Umbilical cord (tissue), 2 donors: ENCODE results near the gene CALM1. TPM values are rescaled to one million over a fixed set of nuclear protein-coding genes. Genes with fewer than 3 reads are reported as not detected.
A peak's percentile ranks its signal among the peaks of the same experiment; 100 is the strongest.

Experiments
- DNase-seq: peaks from one replicate; pipeline ENCODE4 v3.0.0-alpha.2; 2015; ENCODE audit warnings: low spot score
- total RNA-seq: library from RNA; depleted of rRNA; stranded (reverse); fragments of >200 nt; gene quantifications from one replicate; pipeline ENCODE4 v1.2.3, GENCODE V29; 2014; ENCODE audit warnings: low replicate concordance; ENCODE audit not compliant: insufficient read depth

CALM1 gene
- total RNA-seq, 1 donor from 2014 or later: 202 TPM

DNA sequence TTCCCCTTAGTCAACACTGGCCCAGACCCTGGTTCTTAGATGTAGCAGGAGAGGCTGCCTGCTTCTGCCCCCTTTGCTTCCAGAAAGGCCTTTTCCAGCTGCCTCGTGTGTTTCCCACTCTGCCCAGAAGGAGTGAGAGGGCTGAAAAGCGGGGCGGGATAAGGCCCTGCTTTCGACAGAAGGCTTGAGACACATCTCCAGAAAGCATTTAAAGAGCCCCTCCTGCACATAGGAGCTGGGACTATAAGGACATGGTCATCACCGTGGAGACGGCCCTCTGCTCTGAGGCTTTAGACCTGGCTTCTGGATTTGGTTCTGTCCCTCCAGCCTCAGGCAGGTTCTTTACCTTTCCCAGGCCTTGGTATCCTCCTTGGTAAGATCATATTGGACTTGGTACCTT is 11.9 kb downstream of the CALM1 start:
- no peak for DNase-seq

GRCh38 chr14:90409209-90409730 is 12.4 kb downstream of the CALM1 start:
- peak; percentile 96 for DNase-seq

DNA sequence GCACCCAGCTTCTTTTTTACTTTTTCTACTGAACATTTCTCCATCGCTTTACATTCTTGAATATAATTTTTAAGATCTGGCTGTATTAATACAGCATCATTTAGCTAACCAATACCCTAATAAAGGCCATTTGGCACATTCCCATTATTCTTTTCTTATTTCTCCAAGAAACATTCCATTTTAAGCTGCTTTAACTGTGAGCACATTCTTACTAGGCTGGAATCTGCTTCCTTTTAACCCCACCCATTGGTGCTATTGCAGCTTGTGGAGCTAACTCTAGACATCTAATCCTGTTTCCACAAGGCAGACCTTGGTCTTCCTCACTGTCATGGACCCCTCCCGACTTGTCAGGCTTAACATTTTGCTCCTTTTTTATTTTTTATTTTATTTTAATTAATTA is 15.2 kb downstream of the CALM1 start:
- no peak for DNase-seq

- no peak for DNase-seq
Observed at GRCh38 chr14:90416720-90417119, 19.9 kb downstream of the CALM1 start.

DNA sequence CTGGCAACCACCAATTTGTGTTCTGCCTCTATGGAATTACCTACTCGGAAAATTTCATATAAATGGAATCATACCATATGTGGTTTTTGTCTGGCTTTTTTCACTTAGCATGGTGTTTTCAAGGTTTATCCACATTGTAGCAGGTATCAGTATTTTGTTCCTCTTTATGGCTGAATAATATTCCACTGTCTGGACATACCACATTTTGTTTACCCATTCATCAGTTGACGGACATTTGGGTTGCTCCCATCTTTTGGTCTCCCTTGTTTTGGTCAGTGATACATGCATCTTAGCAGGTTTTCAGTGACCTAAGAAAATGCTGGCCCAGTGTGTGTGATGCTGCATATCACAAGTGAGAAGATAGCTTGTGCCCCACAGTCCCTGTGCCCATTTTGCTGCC is 21.2 kb downstream of the CALM1 start:
- DNase-seq: no peak

DNA sequence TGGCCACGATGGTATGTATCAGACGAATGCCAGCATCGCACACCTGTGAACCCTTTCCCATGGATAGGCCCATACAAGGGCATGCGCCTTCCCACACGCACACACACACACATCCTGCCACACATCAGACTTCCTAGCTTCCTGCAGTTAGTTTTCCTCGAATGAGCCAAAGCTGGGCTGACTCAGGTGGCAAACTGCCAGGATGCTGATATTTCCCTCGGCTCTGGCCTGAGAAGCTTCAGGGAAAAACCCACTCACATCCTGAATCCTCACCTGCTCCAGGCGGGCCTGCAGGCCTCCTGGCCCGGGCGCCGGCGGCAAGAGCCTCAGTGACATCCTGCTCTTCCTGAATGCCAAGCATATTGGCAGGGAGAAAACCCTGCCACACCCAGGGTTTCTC is 22.4 kb downstream of the CALM1 start:
- DNase-seq: peak; percentile 96

DNA sequence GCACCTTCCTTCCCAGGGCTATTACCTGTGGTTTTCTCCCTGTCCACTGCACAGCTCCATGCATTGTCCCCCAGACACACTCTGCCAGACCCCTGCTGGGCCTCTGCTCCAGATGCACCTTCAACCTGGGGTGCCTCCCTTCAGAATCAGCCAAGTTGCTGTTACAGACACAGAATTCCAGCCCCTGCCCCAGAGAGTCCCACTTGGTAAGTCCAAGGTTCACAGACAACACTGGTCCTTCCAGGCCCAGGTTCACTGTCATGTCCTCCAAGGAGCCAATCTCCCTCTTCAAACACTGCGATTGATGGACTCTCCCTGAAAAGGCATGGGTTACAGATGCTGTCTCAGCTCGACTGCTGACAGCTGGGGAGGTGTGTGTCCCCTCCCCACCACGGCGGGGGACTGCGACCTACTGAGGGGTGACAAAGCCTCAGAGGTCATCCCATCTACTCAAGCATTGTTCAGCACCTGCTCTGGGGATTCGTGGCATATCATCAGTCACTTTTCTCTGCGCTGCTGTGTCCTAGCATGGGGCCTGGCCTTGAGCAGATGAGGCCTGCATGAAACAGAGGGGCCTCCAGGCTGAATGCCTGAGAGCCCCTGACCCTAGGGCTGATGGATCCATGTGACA is 24.3 kb downstream of the CALM1 start:
- DNase-seq: no peak

DNA sequence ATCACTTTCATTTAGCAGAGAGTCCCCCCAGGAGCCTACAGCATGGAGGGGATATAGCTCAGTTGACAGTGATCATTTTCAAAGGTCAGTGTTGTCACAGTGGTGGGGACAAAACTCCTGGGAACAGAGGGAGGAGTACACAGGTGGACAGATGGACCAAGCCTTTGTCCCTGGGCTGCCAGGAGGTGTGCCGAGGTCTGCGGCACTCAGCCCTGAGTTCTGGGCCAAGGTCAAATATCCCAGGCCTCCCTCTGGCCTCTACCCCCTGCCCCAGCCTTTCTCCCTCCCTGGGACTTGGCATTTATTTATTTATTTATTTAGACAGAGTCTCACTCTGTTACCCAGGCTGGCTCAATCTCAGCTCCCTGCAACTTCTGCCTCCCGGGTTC is 24.8 kb downstream of the CALM1 start:
- no peak for DNase-seq

- DNase-seq: no peak
Observed at GRCh38 chr14:90423166-90423565, 26.3 kb downstream of the CALM1 start.

DNA sequence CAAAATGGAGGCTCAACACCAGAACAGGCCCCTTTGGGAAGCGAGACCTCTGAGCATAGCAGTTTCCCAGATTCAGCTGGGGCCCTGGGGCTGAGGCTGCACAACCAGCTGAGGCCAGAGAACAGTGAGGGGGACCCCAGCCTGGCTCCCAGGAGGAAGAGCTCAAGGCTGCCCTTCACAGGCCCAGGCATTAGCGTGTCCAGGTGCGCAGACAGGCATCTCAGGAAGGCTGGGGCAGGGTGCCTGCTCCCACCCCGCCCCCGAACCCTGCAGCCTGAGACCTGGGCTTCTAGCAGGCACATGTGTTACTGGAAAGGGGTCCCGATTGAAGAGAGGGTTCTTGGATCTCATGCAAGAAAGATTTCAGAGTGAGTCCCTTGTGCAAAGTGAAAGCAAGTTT is 27.2 kb downstream of the CALM1 start:
- DNase-seq: no peak

GRCh38 chr14:90424686-90425372 is 28.0 kb downstream of the CALM1 start:
- DNase-seq: peak; percentile 83

- no peak for DNase-seq
Observed at GRCh38 chr14:90425373-90425879, 28.6 kb downstream of the CALM1 start.

GRCh38 chr14:90426031-90426540 is 29.3 kb downstream of the CALM1 start:
- DNase-seq: no peak

GRCh38 chr14:90426663-90427062 is 29.8 kb downstream of the CALM1 start:
- peak; percentile 38 for DNase-seq

DNA sequence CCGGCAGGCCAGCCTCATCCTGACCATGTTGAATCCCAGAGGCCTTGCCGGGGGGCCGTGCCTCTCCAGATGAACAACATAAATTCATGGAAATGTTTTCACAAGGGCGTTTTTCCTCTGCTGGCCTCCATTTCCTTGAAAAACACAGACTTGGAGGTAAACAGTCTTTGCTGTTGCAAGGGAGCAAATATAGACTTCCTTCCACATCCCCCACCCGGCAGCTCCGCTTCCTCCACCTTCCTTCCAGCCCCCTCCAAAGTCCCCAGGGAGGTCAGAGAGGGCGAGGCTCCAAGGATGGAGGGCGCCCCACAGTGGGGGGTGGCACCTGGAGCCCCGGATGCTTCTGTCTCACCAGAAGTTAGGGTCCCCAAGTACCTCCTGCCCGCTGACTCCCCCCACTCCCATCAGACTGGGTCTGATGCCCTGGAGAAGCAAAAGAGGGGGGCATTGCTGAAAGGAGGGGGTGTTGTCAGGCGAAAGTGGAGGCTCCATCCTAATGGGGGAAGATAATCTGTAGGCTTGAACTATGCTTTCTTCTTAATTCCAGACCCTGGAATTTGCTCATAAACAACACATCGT is 31.1 kb downstream of the CALM1 start:
- no peak for DNase-seq

GRCh38 chr14:90428676-90429075 is 31.8 kb downstream of the CALM1 start:
- DNase-seq: no peak

DNA sequence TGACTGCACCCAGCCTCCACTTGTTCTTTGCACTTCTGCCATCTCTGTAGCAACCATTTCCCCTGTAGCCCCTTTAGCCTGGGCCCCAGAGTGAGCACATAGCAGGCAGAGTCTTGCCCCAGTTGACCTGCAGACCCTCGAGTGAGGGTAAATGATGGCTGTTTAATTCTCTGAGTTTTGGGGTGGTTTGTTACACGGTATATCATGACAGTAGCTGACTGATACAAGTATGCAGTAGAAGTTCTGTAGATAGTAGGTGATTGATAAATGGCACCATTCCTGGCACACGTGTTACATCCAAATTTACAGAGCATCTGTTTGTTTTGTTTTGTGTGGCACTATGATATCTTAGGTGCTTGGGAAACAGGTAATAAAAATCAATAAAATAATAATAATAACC is 32.4 kb downstream of the CALM1 start:
- DNase-seq: no peak

GRCh38 chr14:90429754-90430153 is 32.9 kb downstream of the CALM1 start:
- DNase-seq: no peak

DNA sequence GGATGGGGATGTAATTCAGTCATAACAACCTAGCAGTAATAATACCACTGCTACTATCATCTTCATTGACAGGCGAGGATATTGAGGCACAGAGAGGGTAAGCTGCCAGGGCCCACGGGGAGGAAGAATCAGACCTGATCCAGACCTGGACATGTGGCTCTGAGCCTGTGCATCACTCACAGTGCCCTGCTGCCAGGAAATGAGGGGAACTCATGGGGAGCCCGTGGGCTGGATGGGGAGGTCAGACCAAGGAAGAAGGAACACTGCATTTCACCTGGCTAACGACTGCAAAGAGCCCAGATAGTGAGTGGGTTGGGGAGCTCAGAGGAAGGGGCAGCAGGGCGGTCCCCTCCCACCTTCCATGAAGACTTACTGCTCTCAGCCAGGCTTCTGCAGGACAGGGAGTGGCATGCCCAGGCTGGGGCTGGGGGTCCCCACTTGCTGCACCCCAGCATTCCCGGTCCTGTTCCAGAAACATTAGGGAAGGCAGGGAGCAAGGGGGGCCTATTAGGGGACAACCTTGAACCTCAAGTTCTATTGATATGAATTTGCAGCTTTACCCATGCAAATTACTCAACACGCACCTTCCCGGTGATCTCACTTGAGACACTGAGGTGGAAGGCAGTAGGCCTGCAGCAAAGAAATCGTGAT is 37.7 kb downstream of the CALM1 start:
- no peak for DNase-seq

DNA sequence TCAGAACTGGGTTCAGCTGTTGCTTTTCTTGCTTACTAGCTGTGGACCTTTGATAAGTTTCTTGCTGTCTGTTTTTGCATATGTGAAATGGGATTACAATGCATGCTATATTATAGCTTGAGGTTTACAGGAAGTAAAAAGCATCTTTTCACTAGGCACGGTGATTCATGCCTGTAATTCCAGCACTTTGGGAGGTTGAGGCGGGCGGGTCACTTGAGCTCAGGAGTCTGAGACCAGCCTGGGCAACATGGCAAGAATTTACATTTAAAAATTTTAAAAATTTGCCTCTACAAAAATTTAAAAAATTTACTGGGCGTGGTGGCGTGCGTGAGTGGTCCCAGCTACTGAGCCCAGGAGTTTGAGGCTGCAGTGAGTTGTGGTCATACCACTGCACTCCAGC is 42.0 kb downstream of the CALM1 start:
- no peak for DNase-seq

DNA sequence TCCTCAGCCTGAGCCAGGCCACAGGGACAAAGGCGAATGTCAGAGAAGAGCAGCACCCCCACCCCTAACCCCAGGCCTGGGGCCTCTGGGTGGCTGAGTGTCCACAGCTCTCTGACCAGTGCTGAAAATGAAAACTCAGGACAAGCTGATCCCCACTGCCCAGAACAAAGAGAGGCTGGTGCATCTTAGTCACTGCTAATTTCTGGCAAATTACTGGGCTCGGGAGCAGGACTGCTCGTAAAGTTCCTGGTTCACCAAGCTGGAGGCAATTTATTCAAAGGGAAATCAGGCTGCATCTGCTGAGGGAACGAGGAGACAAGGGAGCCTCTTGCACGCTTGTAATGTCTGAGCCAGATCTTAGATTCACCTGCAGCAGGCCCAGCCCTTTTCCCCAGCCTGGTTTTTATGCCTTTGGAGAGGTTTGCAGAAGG is 43.2 kb downstream of the CALM1 start:
- no peak for DNase-seq

DNA sequence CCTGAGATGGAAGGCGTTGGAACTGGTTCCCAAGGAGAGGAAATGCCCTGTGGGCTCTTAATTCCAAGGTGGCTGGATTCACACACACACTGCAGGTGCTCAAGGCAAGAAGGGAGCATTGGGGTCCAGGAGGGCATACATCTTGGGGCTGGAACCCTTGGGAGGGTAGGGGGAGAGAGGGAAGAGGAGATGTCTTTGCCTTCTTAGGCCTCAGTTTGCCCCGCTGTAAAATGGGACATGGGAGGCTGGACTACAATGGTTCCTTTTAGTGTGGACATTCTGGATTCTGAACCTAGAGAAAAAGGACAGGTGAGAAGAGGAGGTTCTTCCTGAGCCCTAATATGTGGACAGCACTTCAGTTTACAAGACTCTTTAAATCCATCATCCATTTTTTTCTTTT is 43.8 kb downstream of the CALM1 start:
- DNase-seq: no peak
